Measurements from ENCODE around the gene VENTX. TPM values are rescaled to one million over a fixed set of nuclear protein-coding genes. Genes with fewer than 3 reads are reported as not detected.

The VENTX gene
- total and polyA plus RNA-seq, 2 donors, result 0.09 to 1.5 TPM

- Histone ChIP-seq H3K4me1 (ENCODE audit: control insufficient read depth in 2 of 2, insufficient read depth in 2 of 2, low read length in 2 of 2) (peaks cover 16% of the 10 kb centered on the region in 2 donors), H3K9me3 (ENCODE audit: control insufficient read depth in 2 of 2, insufficient read depth in 1 of 2, low read length in 1 of 2) (peaks cover 0 to 2% of the 10 kb centered on the region in 2 donors), H3K36me3 (ENCODE audit: control insufficient read depth in 2 of 2, insufficient read depth in 2 of 2, low read length in 1 of 2) (no peaks in the 10 kb centered on the region), H3K27ac (ENCODE audit: low read depth in 1 of 2, low read length in 1 of 2) (no peak overlapping the region), H3K27me3 (ENCODE audit: control insufficient read depth in 2 of 2, insufficient read depth in 1 of 2, low read length in 1 of 2) (peaks cover 15 to 25% of the 10 kb centered on the region in 2 donors), H3K4me3 (ENCODE audit: low read length in 2 of 2) (no peak overlapping the region)
- DNase-seq (ENCODE audit: low read depth in 6 of 9, low spot score in 9 of 9), result no peak
- 95% methylated on average over 35 of the region's 35 CpGs for WGBS
Observed at GRCh38 chr10:133271521-133272300, 34.1 kb downstream of the VENTX start.

- Histone ChIP-seq H3K36me3 (ENCODE audit: control insufficient read depth in 2 of 2, insufficient read depth in 2 of 2, low read length in 1 of 2) (no peaks in the 10 kb centered on the region), H3K9me3 (ENCODE audit: control insufficient read depth in 2 of 2, insufficient read depth in 1 of 2, low read length in 1 of 2) (peaks cover 0 to 2% of the 10 kb centered on the region in 2 donors), H3K27ac (ENCODE audit: low read depth in 1 of 2, low read length in 1 of 2) (no peak overlapping the region), H3K27me3 (ENCODE audit: control insufficient read depth in 2 of 2, insufficient read depth in 1 of 2, low read length in 1 of 2) (peaks cover 22 to 32% of the 10 kb centered on the region in 2 donors), H3K4me1 (ENCODE audit: control insufficient read depth in 2 of 2, insufficient read depth in 2 of 2, low read length in 2 of 2) (peaks cover 16 to 22% of the 10 kb centered on the region in 2 donors), H3K4me3 (ENCODE audit: low read length in 2 of 2) (no peak overlapping the region)
- WGBS, result 93% methylated on average over 29 of the region's 29 CpGs
- DNase-seq (ENCODE audit: low read depth in 6 of 9, low spot score in 9 of 9), result no peak
Observed at GRCh38 chr10:133272301-133272963, 34.8 kb downstream of the VENTX start.

- peaks cover 24 to 37% of the 10 kb centered on the region in 2 donors for H3K27me3 ChIP-seq (ENCODE audit: control insufficient read depth in 2 of 2, insufficient read depth in 1 of 2, low read length in 1 of 2)
- H3K9me3 ChIP-seq (ENCODE audit: control insufficient read depth in 2 of 2, insufficient read depth in 1 of 2, low read length in 1 of 2), result peaks cover 0 to 2% of the 10 kb centered on the region in 2 donors
- WGBS, result 98% methylated on average over 25 of the region's 25 CpGs
- H3K36me3 ChIP-seq (ENCODE audit: control insufficient read depth in 2 of 2, insufficient read depth in 2 of 2, low read length in 1 of 2), result no peaks in the 10 kb centered on the region
- H3K4me3 ChIP-seq (ENCODE audit: low read length in 2 of 2), result no peak overlapping the region
- DNase-seq (ENCODE audit: low read depth in 6 of 9, low spot score in 9 of 9), result no peak
- no peak overlapping the region for H3K27ac ChIP-seq (ENCODE audit: low read depth in 1 of 2, low read length in 1 of 2)
- peaks cover 16 to 26% of the 10 kb centered on the region in 2 donors for H3K4me1 ChIP-seq (ENCODE audit: control insufficient read depth in 2 of 2, insufficient read depth in 2 of 2, low read length in 2 of 2)
Observed at GRCh38 chr10:133272964-133273420, 35.3 kb downstream of the VENTX start.

GRCh38 chr10:133273534-133274143 lies 36.0 kb downstream of the VENTX start:
- Histone ChIP-seq H3K27ac (ENCODE audit: low read depth in 1 of 2, low read length in 1 of 2) (no peak overlapping the region), H3K4me1 (ENCODE audit: control insufficient read depth in 2 of 2, insufficient read depth in 2 of 2, low read length in 2 of 2) (peaks cover 16 to 32% of the 10 kb centered on the region in 2 donors), H3K27me3 (ENCODE audit: control insufficient read depth in 2 of 2, insufficient read depth in 1 of 2, low read length in 1 of 2) (peaks cover 24 to 37% of the 10 kb centered on the region in 2 donors), H3K9me3 (ENCODE audit: control insufficient read depth in 2 of 2, insufficient read depth in 1 of 2, low read length in 1 of 2) (peaks cover 0 to 2% of the 10 kb centered on the region in 2 donors), H3K4me3 (ENCODE audit: low read length in 2 of 2) (no peak overlapping the region), H3K36me3 (ENCODE audit: control insufficient read depth in 2 of 2, insufficient read depth in 2 of 2, low read length in 1 of 2) (no peaks in the 10 kb centered on the region)
- no peak for DNase-seq (ENCODE audit: low read depth in 6 of 9, low spot score in 9 of 9)
- 96% methylated on average over 28 of the region's 28 CpGs for WGBS

- DNase-seq (ENCODE audit: low read depth in 6 of 9, low spot score in 9 of 9), result peak in 2 of 9 donors; percentile 31 to 72
- 5% methylated on average over 26 of the region's 26 CpGs for WGBS
- H3K9me3 ChIP-seq (ENCODE audit: control insufficient read depth in 2 of 2, insufficient read depth in 1 of 2, low read length in 1 of 2), result peaks cover 0 to 2% of the 10 kb centered on the region in 2 donors
- peaks cover 7 to 10% of the 10 kb centered on the region in 2 donors for H3K36me3 ChIP-seq (ENCODE audit: control insufficient read depth in 2 of 2, insufficient read depth in 2 of 2, low read length in 1 of 2)
- H3K27ac ChIP-seq (ENCODE audit: low read depth in 1 of 2, low read length in 1 of 2), result peak overlapping the region; percentile 11 to 38
- peaks cover 24 to 37% of the 10 kb centered on the region in 2 donors for H3K27me3 ChIP-seq (ENCODE audit: control insufficient read depth in 2 of 2, insufficient read depth in 1 of 2, low read length in 1 of 2)
- peak overlapping the region; percentile 35 to 42 for H3K4me3 ChIP-seq (ENCODE audit: low read length in 2 of 2)
- peaks cover 16 to 38% of the 10 kb centered on the region in 2 donors for H3K4me1 ChIP-seq (ENCODE audit: control insufficient read depth in 2 of 2, insufficient read depth in 2 of 2, low read length in 2 of 2)
Observed at GRCh38 chr10:133274751-133275683, 37.4 kb downstream of the VENTX start.

- WGBS, result 9% methylated on average over 12 of the region's 12 CpGs
- H3K9me3 ChIP-seq (ENCODE audit: control insufficient read depth in 2 of 2, insufficient read depth in 1 of 2, low read length in 1 of 2), result peaks cover 0 to 2% of the 10 kb centered on the region in 2 donors
- peak in 1 of 9 donors; percentile 30 for DNase-seq (ENCODE audit: low read depth in 6 of 9, low spot score in 9 of 9)
- H3K4me3 ChIP-seq (ENCODE audit: low read length in 2 of 2), result peak overlapping the region; percentile 35 to 42
- peaks cover 9 to 17% of the 10 kb centered on the region in 2 donors for H3K36me3 ChIP-seq (ENCODE audit: control insufficient read depth in 2 of 2, insufficient read depth in 2 of 2, low read length in 1 of 2)
- H3K27me3 ChIP-seq (ENCODE audit: control insufficient read depth in 2 of 2, insufficient read depth in 1 of 2, low read length in 1 of 2), result peaks cover 24 to 37% of the 10 kb centered on the region in 2 donors
- peaks cover 16 to 41% of the 10 kb centered on the region in 2 donors for H3K4me1 ChIP-seq (ENCODE audit: control insufficient read depth in 2 of 2, insufficient read depth in 2 of 2, low read length in 2 of 2)
- H3K27ac ChIP-seq (ENCODE audit: low read depth in 1 of 2, low read length in 1 of 2), result peak overlapping the region in 1 of 2 donors; percentile 11
Observed at GRCh38 chr10:133275684-133276092, 38.0 kb downstream of the VENTX start.

- no peak overlapping the region for H3K27ac ChIP-seq (ENCODE audit: low read depth in 1 of 2, low read length in 1 of 2)
- peaks cover 16 to 41% of the 10 kb centered on the region in 2 donors for H3K4me1 ChIP-seq (ENCODE audit: control insufficient read depth in 2 of 2, insufficient read depth in 2 of 2, low read length in 2 of 2)
- peak overlapping the region; percentile 35 to 42 for H3K4me3 ChIP-seq (ENCODE audit: low read length in 2 of 2)
- H3K27me3 ChIP-seq (ENCODE audit: control insufficient read depth in 2 of 2, insufficient read depth in 1 of 2, low read length in 1 of 2), result peaks cover 24 to 37% of the 10 kb centered on the region in 2 donors
- peaks cover 9 to 21% of the 10 kb centered on the region in 2 donors for H3K36me3 ChIP-seq (ENCODE audit: control insufficient read depth in 2 of 2, insufficient read depth in 2 of 2, low read length in 1 of 2)
- DNase-seq (ENCODE audit: low read depth in 6 of 9, low spot score in 9 of 9), result no peak
- WGBS, result 10% methylated on average over 6 of the region's 6 CpGs
- H3K9me3 ChIP-seq (ENCODE audit: control insufficient read depth in 2 of 2, insufficient read depth in 1 of 2, low read length in 1 of 2), result peaks cover 0 to 2% of the 10 kb centered on the region in 2 donors
Observed at GRCh38 chr10:133276100-133276434, 38.4 kb downstream of the VENTX start.

GRCh38 chr10:133276435-133277201 lies 39.0 kb downstream of the VENTX start, which contains the start of gene ADAM8:
Gene ADAM8 (minus strand): TSS chr10:133276868. CDS start chr10:133276817, 51 bp downstream.
- peak within 1 kb of the TSS; percentile 35 to 42 for H3K4me3 ChIP-seq (ENCODE audit: low read length in 2 of 2)
- peak in 2 of 9 donors; percentile 16 to 45 for DNase-seq (ENCODE audit: low read depth in 6 of 9, low spot score in 9 of 9)
- peaks cover 0 to 2% of the 10 kb centered on the region in 2 donors for H3K9me3 ChIP-seq (ENCODE audit: control insufficient read depth in 2 of 2, insufficient read depth in 1 of 2, low read length in 1 of 2)
- no peak within 1 kb of the TSS for H3K27ac ChIP-seq (ENCODE audit: low read depth in 1 of 2, low read length in 1 of 2)
- WGBS, result 11% methylated on average over 63 of the region's 63 CpGs
- H3K4me1 ChIP-seq (ENCODE audit: control insufficient read depth in 2 of 2, insufficient read depth in 2 of 2, low read length in 2 of 2), result peaks cover 16 to 41% of the 10 kb centered on the region in 2 donors
- peaks cover 24 to 37% of the 10 kb centered on the region in 2 donors for H3K27me3 ChIP-seq (ENCODE audit: control insufficient read depth in 2 of 2, insufficient read depth in 1 of 2, low read length in 1 of 2)
- H3K36me3 ChIP-seq (ENCODE audit: control insufficient read depth in 2 of 2, insufficient read depth in 2 of 2, low read length in 1 of 2), result peaks cover 14 to 26% of the 10 kb centered on the region in 2 donors
